GM18517 (cell line): ENCODE results near the gene TMPRSS3.

ENCODE experiments used
- ATAC-seq: cut with Tn5 transposase; IDR thresholded peaks from one replicate; pipeline ENCODE4 v1.9.1; 2021; ENCODE audit warnings: mild to moderate bottlenecking, moderate library complexity; ENCODE audit not compliant: unreplicated experiment

Gene TMPRSS3

DNA sequence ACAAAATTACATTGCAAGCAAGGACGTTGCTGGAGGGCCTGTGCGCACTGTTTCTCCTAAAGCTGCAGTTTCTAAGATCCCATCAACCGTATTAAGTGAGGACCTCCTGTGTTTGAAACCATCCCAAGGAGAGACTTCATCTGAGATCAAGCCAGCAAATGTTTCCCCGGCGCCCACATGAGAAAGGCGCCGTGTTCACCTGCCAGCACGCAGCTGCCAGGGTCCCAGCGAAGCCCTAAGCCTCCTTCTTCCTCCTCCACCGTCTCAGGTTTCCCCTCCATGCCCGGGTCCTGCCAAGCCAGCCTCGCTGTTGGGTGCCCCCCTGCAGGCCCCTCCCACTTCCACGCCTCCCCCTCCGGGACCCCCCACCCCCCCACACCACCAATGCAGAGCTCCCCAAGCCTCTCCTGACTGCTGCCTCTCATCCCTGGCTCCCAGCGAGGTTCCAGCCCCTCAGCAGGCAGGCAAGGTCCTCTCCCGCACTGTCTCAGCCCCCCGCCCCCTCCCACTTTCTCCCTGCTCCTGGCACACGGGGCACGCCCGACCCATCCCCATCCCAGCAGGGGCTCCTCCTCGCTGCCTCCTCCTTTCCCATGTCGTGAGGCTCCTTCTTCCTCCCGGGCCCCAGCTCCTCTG, 20.9 kb downstream of the TMPRSS3 start:
- no peak for ATAC-seq

DNA sequence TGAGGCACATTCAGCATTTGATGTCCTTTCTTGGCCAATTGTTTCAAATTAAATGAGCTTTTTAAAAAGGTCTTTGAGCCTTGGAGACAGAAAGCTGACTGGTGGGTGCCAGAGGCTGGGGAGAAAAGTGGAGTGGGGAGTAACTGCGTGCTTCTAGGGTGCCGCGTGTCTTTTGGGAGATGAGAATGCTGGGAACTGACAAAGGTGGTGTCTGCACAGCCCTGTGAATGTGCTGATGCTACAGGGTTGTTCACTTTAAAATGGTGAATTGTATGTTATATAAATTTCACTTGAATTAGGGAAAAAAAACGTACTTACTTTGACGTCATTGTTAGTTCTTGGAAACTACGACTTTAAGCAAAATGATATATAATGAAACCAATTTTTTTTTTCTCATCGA, 21.4 kb downstream of the TMPRSS3 start:
- ATAC-seq = no peak

GRCh38 chr21:42373908-42374455, 21.9 kb downstream of the TMPRSS3 start:
- no peak for ATAC-seq

- no peak for ATAC-seq
Observed at GRCh38 chr21:42373196-42373907, 22.5 kb downstream of the TMPRSS3 start.

- no peak for ATAC-seq
Observed at GRCh38 chr21:42370894-42371654, 24.8 kb downstream of the TMPRSS3 start.

GRCh38 chr21:42369821-42370220, 26.0 kb downstream of the TMPRSS3 start:
- ATAC-seq = no peak

- no peak for ATAC-seq
Observed at GRCh38 chr21:42367367-42368165, 28.3 kb downstream of the TMPRSS3 start.

GRCh38 chr21:42366292-42367010, 29.4 kb downstream of the TMPRSS3 start, which contains the start of gene TFF1:
TSS of gene TFF1 (minus strand) at chr21:42366535. CDS start at chr21:42366495, 40 bp downstream.
- ATAC-seq = no peak

DNA sequence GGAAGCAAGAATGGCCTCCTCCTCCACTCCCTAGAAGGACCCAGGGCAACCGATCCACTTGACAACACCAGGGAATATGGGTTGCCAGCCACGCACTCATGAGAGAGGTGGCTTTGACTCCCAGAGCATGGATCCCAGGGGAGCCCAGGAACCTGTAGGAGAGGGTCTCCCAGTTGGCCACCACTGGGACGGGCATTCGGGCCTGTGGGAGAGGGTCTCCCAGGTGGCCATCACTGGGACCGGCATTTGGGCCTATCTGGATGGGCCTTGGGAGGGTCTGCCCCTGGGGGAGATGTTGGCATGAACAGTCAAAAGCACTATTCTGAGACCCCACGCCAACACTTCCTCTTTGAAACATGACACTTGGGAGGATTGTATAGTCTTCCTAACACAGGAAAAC, 30.1 kb downstream of the TMPRSS3 start:
- no peak for ATAC-seq

DNA sequence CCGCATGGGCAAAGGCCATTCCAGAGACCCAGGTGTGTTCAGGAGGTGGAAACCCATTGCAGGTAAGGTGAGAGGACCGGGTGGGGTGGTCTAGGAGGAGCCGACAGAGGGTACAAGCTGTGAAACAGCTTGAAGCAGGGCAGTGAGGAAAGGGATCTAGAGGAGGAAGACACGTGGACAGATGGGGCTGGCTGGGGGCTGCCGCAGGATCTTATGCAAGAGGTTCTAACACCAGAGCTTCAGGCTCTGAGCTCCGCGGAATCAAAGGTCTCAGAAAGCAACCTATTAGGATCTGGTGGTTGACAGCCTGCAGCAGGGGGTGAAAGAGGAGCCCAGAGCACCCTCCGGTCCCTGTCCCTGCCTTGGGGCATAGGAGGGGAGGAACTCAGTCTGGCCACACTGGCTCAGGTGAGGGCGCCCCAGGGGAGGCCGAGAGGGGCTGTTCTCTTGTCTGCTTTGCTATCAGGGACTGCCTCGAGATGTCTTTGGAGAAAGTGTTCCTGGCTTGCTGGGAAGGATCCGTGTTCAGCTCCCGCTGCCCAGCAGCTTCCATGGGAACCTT, 31.5 kb downstream of the TMPRSS3 start:
- ATAC-seq = no peak

GRCh38 chr21:42363312-42363711, 32.5 kb downstream of the TMPRSS3 start:
- ATAC-seq = no peak

DNA sequence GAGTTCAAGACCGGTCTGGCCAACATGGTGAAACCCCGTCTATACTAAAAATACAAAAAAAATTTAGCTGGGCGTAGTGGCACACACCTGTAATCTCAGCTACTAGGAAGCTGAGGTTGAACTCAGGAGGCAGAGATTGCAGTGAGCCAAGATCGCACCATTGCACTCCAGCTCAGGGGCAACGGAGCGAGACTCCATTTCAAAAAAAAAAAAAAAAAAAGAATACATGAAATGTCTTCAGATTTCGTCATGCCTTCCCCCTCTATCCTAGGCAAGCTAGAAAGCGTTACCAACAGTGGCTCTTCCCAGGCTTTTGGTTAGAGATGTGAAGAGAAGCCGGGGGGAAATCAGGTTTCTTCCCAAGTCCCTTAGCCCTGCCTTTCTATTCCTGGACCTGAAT, 33.2 kb downstream of the TMPRSS3 start:
- no peak for ATAC-seq

GRCh38 chr21:42362198-42362597, 33.7 kb downstream of the TMPRSS3 start:
- no peak for ATAC-seq

GRCh38 chr21:42361286-42361685, 34.6 kb downstream of the TMPRSS3 start:
- ATAC-seq = no peak

DNA sequence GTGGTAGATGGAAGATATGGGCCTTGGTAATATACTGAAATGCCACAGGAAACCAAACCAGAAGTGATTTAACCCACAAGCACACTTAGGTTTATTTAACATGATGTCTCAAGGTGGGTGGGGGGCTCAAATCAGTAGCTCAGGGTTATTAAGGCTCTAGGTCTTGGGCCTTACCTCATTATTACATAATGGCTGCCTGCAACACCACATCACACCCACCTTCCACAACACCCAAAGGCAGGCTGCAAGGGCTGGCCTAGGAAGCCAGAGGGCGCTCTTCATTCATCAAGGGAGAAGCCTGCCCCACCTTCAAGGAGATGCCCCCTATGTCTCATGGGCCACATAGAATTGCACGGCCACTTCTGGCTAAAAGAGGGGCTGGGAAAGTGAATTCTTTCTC, 35.5 kb downstream of the TMPRSS3 start:
- no peak for ATAC-seq

DNA sequence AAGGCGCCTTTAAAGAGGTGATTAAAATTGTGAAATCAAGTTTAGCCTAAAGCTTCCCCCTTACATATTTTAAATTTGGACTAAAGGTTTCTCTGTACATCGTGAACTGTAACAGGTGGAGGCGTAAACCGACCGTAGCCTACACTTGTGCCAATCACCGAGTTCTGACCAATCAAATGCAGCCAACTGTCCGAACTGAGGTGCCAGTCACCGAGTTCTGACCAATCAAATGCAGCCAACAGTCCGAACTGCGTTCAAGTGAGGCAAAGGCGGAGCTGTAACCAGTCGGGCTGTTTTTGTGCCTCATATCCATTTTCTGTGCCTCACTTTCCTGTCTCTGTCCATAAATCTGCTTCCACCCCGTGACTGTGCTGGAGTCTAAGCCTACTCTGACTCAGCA, 36.9 kb downstream of the TMPRSS3 start:
- no peak for ATAC-seq

DNA sequence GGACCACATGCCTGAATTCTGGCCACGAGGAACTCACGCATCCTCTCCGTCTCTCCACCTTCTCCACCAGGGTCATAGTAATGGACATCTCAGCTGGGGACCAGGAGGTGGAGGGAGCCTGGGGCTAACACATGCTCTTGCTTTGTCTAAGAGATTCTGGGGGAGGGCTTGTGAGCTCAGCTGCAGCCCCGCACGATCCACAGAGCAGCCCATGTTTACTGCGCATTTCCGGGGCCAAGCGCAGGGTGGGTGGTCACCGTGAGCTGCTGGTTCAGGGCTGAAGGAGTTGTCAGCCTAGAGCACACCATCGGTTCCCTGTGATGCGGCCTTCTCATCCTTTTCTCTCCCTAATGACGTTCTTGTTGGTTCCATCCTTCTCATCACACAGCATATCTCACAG, 37.6 kb downstream of the TMPRSS3 start:
- ATAC-seq = no peak

DNA sequence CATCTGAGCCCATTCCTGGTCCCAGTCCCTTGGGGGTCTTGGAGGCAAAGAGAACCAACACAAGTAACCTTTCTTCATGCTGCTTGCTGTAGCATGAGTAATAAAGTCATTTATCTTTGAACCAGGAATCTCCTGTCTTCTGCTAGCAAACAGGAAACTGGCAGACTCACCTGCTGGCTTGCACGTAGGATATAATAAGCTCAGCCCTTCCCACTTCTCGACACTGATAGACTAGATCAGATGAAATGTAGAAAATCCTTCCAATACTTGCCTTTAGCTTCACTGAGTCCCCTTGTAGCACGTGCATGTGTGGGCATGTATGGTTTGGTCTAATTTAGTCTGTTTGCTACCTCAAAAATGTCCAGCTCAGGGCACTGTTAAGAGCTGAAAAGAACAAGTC, 38.5 kb downstream of the TMPRSS3 start:
- no peak for ATAC-seq

GRCh38 chr21:42356650-42357049, 39.2 kb downstream of the TMPRSS3 start:
- no peak for ATAC-seq

- no peak for ATAC-seq
Observed at GRCh38 chr21:42356046-42356445, 39.8 kb downstream of the TMPRSS3 start.
